Brain pericyte (primary cell): ENCODE results near the gene PCDHGB4.
A peak's percentile ranks its signal among the peaks of the same experiment; 100 is the strongest.
"Not testable (repeated sequence)": the region's sequence is repeated elsewhere in the genome, so short reads cannot be mapped to it uniquely, and the experiment has no call there.

Source experiments
- DNase-seq: peaks from one replicate; pipeline ENCODE4 v3.0.0-alpha.2; 2012; ENCODE audit warnings: low read depth, low spot score

Gene PCDHGB4

DNA sequence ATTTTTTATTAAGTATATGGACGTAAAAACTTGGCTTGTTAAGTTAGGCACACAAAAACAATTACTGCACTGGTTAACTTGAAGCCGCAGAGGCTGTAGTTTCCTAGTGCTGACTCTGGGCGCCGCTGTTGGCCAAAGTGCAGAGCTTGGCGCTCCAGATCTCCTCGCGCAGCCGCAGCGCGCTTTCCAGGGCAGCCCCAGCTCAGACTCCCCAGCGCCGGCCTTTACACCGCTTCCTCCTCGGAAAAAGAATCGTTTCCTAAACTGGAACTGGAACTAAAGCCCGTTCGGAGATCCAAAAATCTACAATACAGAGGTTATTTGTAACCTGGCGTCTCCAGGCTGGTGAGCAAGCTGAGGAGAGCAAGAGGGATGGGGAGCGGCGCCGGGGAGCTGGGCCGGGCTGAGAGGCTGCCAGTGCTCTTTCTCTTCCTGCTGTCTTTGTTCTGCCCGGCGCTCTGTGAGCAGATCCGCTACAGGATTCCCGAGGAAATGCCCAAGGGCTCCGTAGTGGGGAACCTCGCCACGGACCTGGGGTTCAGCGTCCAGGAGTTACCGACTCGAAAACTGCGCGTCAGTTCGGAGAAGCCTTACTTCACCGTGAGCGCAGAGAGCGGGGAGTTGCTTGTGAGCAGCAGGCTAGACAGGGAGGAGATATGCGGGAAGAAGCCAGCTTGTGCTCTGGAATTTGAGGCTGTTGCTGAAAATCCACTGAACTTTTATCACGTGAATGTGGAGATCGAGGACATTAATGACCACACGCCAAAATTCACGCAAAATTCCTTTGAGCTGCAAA lies 10.5 kb downstream of the PCDHGB4 start, which contains the start of gene PCDHGB5:
TSS of gene PCDHGB5 (plus strand) at position 192 of the 796 bp plus-strand sequence. CDS start at position 373, 181 bp downstream.
- not testable (repeated sequence) for DNase-seq

DNA sequence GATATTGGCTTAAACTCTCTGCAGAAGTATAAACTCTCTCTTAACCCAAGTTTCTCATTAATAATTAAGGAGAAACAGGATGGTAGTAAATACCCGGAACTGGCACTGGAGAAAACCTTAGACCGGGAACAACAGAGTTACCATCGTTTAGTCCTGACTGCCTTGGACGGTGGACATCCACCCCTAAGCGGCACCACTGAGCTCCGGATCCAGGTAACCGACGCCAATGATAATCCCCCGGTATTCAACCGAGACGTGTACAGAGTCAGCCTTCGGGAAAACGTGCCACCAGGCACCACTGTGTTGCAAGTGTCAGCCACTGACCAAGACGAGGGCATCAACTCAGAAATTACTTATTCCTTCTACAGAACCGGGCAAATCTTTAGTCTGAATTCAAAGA lies 11.1 kb downstream of the PCDHGB4 start:
- no peak for DNase-seq

DNA sequence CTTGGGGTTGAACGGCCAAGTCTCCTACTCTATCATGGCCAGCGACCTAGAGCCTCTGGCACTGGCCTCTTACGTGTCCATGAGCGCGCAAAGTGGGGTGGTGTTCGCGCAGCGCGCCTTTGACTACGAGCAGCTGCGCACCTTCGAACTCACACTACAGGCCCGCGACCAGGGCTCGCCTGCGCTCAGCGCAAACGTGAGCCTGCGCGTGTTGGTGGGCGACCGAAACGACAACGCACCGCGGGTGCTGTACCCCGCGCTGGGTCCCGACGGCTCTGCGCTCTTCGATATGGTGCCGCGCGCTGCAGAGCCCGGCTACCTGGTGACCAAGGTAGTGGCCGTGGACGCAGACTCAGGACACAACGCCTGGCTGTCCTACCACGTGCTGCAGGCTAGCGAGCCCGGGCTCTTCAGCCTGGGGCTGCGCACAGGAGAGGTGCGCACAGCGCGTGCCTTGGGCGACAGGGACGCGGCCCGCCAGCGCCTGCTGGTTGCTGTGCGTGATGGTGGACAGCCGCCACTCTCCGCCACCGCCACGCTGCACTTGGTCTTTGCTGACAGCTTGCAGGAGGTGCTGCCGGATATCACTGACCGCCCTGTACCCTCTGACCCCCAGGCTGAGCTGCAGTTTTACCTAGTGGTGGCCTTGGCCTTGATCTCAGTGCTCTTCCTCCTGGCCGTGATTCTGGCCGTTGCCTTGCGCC lies 12.2 kb downstream of the PCDHGB4 start:
- no peak for DNase-seq

DNA sequence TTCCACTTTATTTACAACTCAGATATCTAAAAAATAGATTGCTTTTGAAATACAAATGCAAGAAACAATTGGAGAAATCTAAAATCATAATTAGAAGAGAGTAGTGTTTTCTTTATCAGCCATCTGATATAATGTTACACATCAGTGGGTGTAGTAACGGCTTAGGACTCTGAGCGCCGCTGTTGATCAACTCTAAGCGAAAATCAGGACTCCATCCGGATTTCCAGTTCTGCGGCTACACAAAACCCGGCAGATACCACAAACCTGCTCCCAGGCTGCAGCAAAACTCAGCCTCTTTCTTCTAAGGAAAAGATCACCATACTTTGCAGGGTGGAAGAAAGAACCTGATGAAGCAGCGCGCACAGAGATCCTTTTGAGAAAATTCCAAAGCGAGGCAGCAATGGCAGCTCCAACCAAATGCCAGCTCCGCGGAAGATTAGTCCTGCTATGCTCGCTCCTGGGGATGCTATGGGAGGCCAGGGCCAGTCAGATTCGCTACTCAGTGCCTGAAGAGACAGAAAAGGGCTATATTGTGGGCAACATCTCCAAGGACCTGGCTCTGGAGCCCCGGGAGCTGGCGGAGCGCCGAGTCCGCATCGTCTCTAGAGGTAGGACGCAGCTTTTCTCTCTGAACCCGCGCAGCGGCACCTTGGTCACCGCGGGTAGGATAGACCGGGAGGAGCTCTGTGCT lies 15.2 kb downstream of the PCDHGB4 start, which contains the start of gene PCDHGA9:
TSS of gene PCDHGA9 (plus strand) at position 226 of the 691 bp plus-strand sequence. CDS start at position 401, 175 bp downstream.
- DNase-seq: no peak

DNA sequence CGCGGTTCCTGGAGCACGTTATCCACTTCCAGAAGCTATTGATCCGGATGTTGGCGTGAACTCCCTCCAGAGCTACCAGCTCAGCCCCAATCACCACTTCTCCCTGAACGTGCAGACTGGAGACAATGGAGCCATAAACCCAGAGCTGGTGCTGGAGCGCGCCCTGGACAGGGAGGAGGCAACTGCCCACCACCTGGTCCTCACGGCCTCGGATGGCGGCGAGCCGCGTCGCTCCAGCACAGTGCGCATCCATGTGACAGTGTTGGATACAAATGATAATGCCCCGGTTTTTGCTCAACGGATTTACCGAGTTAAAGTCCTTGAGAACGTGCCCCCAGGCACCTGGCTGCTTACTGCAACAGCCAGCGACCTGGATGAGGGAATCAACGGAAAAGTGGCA lies 15.9 kb downstream of the PCDHGB4 start:
- DNase-seq: no peak

DNA sequence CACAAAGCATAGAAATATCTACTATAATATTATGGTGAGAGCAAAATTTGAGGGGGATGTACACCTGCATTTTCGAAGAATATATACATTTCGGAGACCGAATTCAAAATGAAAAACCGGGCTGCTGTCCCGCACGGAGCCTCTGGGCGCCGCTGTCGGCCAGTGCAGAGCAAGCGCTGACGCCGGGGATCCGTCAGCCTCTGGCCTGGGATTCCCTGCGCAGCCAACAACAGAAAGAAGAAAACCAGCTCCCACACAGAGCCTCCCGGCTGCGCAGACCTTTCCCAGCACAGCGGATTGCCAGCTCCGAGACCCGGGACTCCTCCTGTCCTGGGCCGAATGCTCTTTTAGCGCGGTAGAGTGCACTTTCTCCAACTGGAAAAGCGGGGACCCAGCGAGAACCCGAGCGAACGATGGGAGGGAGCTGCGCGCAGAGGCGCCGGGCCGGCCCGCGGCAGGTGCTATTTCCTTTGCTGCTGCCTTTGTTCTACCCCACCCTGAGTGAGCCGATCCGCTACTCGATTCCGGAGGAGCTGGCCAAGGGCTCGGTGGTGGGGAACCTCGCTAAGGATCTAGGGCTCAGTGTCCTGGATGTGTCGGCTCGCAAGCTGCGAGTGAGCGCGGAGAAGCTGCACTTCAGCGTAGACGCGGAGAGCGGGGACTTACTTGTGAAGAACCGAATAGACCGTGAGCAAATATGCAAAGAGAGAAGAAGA lies 20.4 kb downstream of the PCDHGB4 start, which contains the start of gene PCDHGB6:
TSS of gene PCDHGB6 (plus strand) at position 232 of the 716 bp plus-strand sequence. CDS start at position 414, 182 bp downstream.
- DNase-seq: not testable (repeated sequence)

DNA sequence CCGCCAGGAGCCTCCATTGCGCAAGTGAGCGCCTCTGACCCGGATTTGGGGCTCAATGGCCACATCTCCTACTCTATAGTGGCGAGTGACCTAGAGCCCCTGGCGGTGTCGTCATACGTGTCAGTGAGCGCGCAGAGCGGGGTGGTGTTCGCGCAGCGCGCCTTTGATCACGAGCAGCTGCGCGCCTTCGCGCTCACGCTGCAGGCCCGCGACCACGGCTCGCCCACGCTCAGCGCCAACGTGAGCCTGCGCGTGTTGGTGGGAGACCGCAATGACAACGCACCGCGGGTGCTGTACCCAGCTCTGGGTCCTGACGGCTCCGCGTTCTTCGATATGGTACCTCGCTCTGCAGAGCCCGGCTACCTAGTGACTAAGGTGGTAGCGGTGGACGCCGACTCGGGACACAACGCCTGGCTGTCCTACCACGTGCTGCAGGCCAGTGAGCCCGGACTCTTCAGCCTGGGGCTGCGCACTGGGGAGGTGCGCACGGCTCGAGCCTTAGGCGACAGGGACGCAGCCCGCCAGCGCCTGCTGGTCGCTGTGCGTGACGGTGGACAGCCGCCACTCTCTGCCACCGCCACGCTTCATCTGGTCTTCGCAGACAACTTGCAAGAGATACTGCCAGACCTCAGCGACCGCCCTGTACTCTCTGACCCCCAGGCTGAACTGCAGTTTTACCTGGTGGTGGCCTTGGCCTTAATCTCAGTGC lies 22.3 kb downstream of the PCDHGB4 start:
- DNase-seq: no peak

DNA sequence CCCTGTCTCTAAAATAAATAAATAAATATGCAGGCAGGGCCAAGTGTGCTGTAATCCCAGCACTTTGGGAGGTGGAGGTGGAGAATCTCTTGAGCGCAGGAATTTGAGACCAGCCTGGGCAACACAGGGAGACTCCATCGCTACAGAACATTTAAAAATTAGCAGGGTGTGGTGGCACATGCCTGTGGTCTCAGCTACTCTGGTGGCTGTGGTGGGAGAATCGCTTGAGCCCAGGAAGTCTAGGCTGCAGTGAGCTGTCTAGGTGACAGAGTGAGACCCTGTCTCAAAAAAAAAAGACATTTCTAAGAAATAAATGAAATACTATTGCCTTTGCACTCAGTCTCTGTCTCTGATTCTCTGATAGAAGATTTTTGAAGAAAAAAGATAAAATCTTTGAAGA lies 24.1 kb downstream of the PCDHGB4 start:
- no peak for DNase-seq

DNA sequence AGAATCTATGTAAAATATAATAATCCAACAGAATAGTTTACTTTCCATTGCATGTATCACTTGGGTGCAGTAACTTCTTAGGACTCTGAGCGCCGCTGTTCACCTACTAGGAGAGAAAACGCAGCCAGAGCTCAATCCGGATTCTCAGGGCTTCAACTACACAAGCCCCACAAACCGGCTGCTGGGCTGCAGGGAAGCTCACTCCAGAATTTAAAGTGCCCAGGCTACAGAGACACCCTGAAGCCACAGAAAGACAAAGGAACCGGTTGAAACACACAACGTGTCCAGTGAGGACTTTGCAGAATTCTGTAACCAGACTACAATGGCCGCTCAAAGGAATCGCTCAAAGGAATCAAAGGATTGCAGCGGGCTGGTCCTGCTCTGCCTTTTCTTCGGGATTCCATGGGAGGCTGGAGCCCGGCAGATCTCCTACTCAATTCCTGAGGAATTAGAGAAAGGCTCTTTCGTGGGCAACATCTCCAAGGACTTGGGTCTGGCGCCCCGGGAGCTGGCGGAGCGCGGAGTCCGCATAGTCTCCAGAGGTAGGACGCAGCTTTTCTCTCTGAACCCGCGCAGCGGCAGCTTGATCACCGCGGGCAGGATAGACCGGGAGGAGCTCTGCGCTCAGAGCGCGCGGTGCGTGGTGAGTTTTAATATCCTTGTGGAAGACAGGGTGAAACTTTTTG lies 25.5 kb downstream of the PCDHGB4 start, which contains the start of gene PCDHGA10:
TSS of gene PCDHGA10 (plus strand) at position 134 of the 686 bp plus-strand sequence. CDS start at position 323, 189 bp downstream.
- no peak for DNase-seq

DNA sequence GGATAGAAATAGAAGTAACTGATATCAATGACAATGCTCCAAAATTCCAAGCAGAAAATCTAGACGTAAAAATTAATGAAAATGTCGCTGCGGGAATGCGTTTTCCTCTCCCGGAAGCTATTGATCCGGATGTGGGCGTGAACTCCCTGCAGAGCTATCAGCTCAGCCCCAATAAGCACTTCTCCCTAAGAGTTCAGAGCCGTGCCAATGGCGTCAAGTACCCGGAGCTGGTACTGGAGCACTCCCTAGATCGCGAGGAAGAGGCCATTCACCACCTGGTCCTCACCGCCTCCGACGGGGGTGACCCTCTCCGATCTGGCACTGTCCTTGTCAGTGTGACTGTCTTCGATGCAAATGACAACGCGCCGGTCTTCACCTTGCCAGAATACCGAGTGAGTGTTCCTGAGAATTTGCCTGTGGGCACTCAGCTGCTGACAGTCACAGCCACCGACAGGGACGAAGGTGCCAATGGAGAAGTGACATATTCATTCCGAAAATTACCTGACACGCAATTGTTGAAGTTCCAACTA lies 26.1 kb downstream of the PCDHGB4 start:
- no peak for DNase-seq

DNA sequence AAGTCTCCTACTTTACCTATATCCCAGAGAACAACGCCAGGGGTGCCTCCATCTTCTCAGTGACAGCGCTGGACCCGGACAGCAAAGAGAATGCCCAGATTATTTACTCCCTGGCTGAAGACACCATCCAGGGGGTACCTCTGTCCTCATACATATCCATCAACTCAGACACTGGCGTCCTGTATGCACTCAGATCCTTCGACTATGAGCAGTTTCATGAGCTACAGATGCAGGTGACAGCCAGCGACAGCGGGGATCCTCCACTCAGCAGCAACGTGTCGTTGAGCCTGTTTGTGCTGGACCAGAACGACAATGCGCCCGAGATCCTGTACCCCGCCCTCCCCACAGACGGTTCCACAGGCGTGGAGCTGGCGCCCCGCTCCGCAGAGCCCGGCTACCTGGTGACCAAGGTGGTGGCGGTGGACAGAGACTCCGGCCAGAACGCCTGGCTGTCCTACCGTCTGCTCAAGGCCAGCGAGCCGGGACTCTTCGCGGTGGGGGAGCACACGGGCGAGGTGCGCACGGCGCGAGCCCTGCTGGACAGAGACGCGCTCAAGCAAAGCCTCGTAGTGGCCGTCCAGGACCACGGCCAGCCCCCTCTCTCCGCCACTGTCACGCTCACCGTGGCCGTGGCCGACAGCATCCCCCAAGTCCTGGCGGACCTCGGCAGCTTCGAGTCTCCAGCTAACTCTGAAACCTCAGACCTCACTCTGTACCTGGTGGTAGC lies 27.2 kb downstream of the PCDHGB4 start:
- not testable (repeated sequence) for DNase-seq

DNA sequence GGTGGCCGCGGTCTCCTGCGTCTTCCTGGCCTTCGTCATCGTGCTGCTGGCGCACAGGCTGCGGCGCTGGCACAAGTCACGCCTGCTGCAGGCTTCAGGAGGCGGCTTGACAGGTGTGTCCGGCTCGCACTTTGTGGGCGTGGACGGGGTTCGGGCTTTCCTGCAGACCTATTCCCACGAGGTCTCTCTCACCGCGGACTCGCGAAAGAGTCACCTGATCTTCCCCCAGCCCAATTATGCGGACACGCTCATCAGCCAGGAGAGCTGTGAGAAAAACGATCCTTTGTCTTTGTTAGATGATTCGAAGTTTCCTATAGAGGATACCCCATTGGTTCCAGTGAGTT lies 27.7 kb downstream of the PCDHGB4 start:
- DNase-seq: not testable (repeated sequence)

DNA sequence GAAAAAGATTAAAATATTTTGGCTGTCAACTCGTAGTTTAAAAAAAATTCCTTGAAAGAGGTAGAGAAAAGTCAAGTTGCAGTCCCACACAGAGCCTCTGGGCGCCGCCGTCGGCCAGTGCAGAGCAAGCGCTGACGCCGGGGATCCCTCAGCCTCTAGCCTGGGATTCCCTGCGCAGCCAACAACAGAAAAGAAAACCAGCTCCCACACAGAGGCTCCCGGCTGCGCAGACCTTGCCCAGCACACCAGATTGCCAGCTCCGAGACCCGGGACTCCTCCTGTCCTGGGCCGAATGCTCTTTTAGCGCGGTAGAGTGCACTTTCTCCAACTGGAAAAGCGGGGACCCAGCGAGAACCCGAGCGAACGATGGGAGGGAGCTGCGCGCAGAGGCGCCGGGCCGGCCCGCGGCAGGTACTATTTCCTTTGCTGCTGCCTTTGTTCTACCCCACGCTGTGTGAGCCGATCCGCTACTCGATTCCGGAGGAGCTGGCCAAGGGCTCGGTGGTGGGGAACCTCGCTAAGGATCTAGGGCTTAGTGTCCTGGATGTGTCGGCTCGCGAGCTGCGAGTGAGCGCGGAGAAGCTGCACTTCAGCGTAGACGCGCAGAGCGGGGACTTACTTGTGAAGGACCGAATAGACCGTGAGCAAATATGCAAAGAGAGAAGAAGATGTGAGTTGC lies 30.1 kb downstream of the PCDHGB4 start, which contains the start of gene PCDHGB7:
TSS of gene PCDHGB7 (plus strand) at position 184 of the 679 bp plus-strand sequence. CDS start at position 367, 183 bp downstream.
- DNase-seq: peak; percentile 18

DNA sequence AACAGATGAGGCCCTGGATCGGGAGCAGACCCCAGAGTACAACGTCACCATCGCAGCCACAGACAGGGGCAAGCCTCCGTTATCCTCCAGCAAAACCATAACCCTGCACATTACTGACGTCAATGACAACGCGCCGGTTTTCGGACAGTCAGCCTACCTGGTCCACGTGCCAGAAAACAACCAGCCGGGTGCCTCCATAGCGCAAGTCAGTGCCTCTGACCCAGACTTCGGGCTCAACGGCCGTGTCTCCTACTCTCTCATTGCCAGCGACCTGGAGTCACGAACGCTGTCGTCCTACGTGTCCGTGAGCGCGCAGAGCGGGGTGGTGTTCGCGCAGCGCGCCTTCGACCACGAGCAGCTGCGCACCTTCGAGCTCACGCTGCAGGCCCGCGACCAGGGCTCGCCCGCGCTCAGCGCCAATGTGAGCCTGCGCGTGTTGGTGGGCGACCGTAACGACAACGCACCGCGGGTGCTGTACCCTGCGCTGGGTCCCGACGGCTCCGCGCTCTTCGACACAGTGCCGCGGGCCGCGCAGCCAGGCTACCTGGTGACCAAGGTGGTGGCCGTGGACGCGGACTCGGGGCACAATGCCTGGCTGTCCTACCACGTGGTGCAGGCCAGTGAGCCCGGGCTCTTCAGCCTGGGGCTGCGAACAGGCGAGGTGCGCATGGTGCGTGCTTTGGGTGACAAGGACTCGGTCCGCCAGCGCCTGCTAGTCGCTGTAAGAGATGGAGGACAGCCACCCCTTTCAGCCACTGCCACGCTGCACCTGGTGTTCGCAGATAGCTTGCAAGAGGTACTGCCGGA lies 31.8 kb downstream of the PCDHGB4 start:
- DNase-seq: no peak

DNA sequence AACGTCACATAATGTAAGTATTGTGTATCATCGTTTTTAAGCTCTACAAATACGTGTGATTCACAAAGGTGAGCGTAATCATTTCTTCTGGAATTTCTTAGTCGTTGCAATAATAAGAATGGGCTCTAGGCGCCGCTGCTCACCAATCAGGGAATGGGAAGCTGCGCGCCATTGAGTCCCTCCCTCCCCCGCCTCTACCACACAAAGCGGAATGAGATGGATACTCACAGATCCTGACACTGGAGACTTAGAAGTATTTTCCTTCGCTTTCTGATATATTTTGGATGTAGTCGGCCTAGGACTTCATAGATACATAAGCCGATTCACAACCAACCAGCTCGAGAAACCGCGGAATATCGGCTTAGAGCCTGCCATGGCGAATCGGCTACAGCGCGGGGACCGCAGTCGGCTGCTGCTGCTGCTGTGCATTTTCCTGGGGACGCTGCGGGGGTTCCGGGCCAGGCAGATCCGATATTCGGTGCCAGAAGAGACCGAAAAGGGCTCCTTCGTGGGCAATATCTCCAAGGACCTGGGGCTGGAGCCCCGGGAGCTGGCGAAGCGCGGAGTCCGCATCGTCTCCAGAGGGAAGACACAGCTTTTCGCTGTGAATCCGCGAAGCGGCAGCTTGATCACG lies 33.5 kb downstream of the PCDHGB4 start, which contains the start of gene PCDHGA11:
TSS of gene PCDHGA11 (plus strand) at position 197 of the 634 bp plus-strand sequence. CDS start at position 374, 177 bp downstream.
- DNase-seq: peak; percentile 10

DNA sequence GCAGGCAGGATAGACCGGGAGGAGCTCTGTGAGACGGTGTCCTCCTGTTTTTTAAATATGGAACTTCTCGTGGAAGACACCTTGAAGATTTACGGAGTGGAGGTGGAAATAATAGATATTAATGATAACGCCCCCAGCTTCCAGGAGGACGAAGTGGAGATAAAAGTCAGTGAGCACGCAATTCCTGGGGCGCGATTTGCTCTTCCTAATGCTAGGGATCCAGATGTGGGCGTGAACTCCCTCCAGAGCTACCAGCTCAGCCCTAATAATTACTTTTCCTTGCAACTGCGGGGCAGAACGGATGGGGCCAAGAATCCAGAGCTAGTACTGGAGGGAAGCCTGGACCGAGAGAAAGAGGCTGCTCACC lies 34.0 kb downstream of the PCDHGB4 start:
- DNase-seq: no peak

DNA sequence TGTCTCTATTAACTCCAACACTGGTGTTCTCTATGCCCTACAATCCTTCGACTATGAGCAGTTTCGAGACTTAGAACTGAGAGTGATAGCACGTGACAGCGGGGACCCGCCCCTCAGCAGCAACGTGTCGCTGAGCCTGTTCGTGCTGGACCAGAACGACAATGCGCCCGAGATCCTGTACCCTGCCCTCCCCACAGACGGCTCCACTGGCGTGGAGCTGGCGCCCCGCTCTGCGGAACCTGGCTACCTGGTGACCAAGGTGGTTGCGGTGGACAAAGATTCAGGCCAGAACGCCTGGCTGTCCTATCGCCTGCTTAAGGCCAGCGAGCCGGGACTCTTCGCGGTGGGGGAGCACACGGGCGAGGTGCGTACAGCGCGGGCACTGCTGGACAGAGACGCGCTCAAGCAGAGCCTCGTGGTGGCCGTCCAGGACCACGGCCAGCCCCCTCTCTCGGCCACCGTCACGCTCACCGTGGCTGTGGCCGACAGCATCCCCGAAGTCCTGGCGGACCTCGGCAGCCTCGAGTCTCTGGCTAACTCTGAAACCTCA lies 35.3 kb downstream of the PCDHGB4 start:
- DNase-seq: no peak
